PC-3 (cell line): Measurements from ENCODE around the gene SPINDOC. TPM values are rescaled to one million over a fixed set of nuclear protein-coding genes. Genes with fewer than 3 reads are reported as not detected.

Source experiments
- ATAC-seq: fragments of 200-7000 bp; cut with Tn5 transposase; 2 replicates; pipeline ENCODE4 v1.9.1; 2020; ENCODE audit warnings: mild to moderate bottlenecking, moderate library complexity
- BruUV-seq: library from RNA; stranded (reverse); fragments of 400-500 nt; replicated peaks from 2 replicates; lab custom pipeline; 2021; lab: Mats Ljungman, UMichigan
- CTCF ChIA-PET: fragments of 300-600 bp; sonication (Branson Sonifier 250); formaldehyde crosslinking; loops from one replicate; lab custom pipeline; 2022; ENCODE audit warnings: antibody characterized with exemption; lab: Charles Lee
- POLR2A ChIA-PET: fragments of 300-600 bp; sonication (Branson Sonifier 250); formaldehyde crosslinking; loops from one replicate; lab custom pipeline; 2022; ENCODE audit warnings: antibody characterized with exemption; ENCODE audit not compliant: unreplicated experiment; lab: Charles Lee
- DNase-seq: peaks from one replicate; pipeline ENCODE4 v3.0.0-alpha.2; 2015
- H2AFZ ChIP-seq: fragments of 300-600 bp; sonication (generic); 2 replicates; pipeline ENCODE4 v1.6.0; 2016; ENCODE audit warnings: antibody characterized with exemption, low read length
- H3F3A ChIP-seq: fragments of 300-600 bp; sonication (generic); one replicate; pipeline ENCODE4 v1.6.0; 2017; ENCODE audit warnings: antibody characterized with exemption, low read length, control low read depth, mild to moderate bottlenecking; ENCODE audit not compliant: unreplicated experiment
- H3K27ac ChIP-seq: fragments of 300-600 bp; sonication (generic); 2 replicates; pipeline ENCODE4 v1.5.1; 2016; ENCODE audit warnings: mild to moderate bottlenecking, low read length
- H3K27me3 ChIP-seq: fragments of 300-600 bp; sonication (generic); 2 replicates; pipeline ENCODE4 v1.6.1; 2016; ENCODE audit warnings: low read length, mixed read lengths
- H3K36me3 ChIP-seq: fragments of 300-600 bp; sonication (generic); 2 replicates; pipeline ENCODE4 v1.6.1; 2016; ENCODE audit warnings: low read depth, mixed run types, low read length, mixed read lengths
- H3K4me1 ChIP-seq: fragments of 300-600 bp; sonication (generic); 2 replicates; pipeline ENCODE4 v1.5.1; 2016; ENCODE audit warnings: low read length; ENCODE audit not compliant: insufficient read depth
- H3K4me2 ChIP-seq: fragments of 300-600 bp; sonication (generic); 2 replicates; pipeline ENCODE4 v1.6.0; 2016; ENCODE audit warnings: low read length
- H3K4me3 ChIP-seq: fragments of 300-600 bp; sonication (generic); 2 replicates; pipeline ENCODE4 v1.5.1; 2016; ENCODE audit warnings: mild to moderate bottlenecking, low read length, mixed read lengths
- H3K79me2 ChIP-seq: fragments of 300-600 bp; sonication (generic); 2 replicates; pipeline ENCODE4 v1.6.1; 2017; ENCODE audit warnings: low read length, mixed read lengths
- H3K9ac ChIP-seq: fragments of 300-600 bp; sonication (generic); 2 replicates; pipeline ENCODE4 v1.6.0; 2016; ENCODE audit warnings: mild to moderate bottlenecking, low read length
- H3K9me2 ChIP-seq: fragments of 300-600 bp; sonication (generic); replicated peaks from 2 replicates; pipeline ENCODE4 v1.6.1; 2016; ENCODE audit warnings: mixed run types, low read length, mixed read lengths
- H3K9me3 ChIP-seq: fragments of 300-600 bp; sonication (generic); 2 replicates; pipeline ENCODE4 v1.6.1; 2016; ENCODE audit warnings: low read length, mixed read lengths
- H4K20me1 ChIP-seq: fragments of 300-600 bp; sonication (generic); 2 replicates; pipeline ENCODE4 v1.6.1; 2016; ENCODE audit warnings: low read length, mixed read lengths
- CTCF ChIP-seq: fragments of 300-600 bp; sonication (generic); conservative IDR thresholded peaks from 2 replicates; pipeline ENCODE4 v1.5.1; 2017; ENCODE audit warnings: antibody characterized with exemption, low read depth, mild to moderate bottlenecking, low read length
- EZH2 ChIP-seq: fragments of 300-600 bp; sonication (generic); IDR thresholded peaks from one replicate; pipeline ENCODE4 v1.6.1; 2017; ENCODE audit warnings: antibody characterized with exemption, mild to moderate bottlenecking, low read length; ENCODE audit not compliant: unreplicated experiment
- EZH2phosphoT487 ChIP-seq: fragments of 300-600 bp; sonication (generic); IDR thresholded peaks from 2 replicates; pipeline ENCODE4 v1.6.1; 2018; ENCODE audit warnings: mild to moderate bottlenecking, antibody characterized with exemption, low read length, borderline replicate concordance
- intact Hi-C: fragments of 100-400 bp; cut with micrococcal nuclease; formaldehyde crosslinking; loops from 2 replicates; pipeline ENCODE4 v1.9.0; 2023
- total RNA-seq: library from RNA; depleted of rRNA; stranded (reverse); fragments of >200 nt; gene quantifications from 2 replicates; pipeline ENCODE4 v1.2.3, GENCODE V29; 2014

The SPINDOC gene
- total RNA-seq, 1 experiment from 2014 or later, result 61.5 TPM

- no peaks in the 10 kb centered on the region for H3K9me2 ChIP-seq
- intact Hi-C loops, result loop anchor here (1.0 kb wide), 1 partner anchor 45 kb away; the partner anchor contains the start of gene ZFTA
- no TSS peak for BruUV-seq
- peak; percentile 62 for ATAC-seq
- peak overlapping the region; percentile 83 for H3K9ac ChIP-seq
- no peaks in the 10 kb centered on the region for H3K9me3 ChIP-seq
- DNase-seq, result peak; percentile 49
- H2AFZ ChIP-seq, result peak overlapping the region; percentile 97
- H3K27ac ChIP-seq, result no peak overlapping the region; the same call in 1 of the 2 replicates
- H3K27me3 ChIP-seq, result no peaks in the 10 kb centered on the region
- H3F3A ChIP-seq, result no peaks in the 10 kb centered on the region
- peak overlapping the region; percentile 96 for H3K4me3 ChIP-seq
- peaks cover 36% of the 10 kb centered on the region for H4K20me1 ChIP-seq
- CTCF ChIA-PET, result no interaction called here
- TF ChIP-seq EZH2 (no peak), CTCF (no peak), EZH2phosphoT487 (no peak)
- peaks cover 19% of the 10 kb centered on the region for H3K36me3 ChIP-seq
- POLR2A ChIA-PET, result no interaction called here
- H3K79me2 ChIP-seq, result peaks cover 46% of the 10 kb centered on the region
- H3K4me1 ChIP-seq, result peaks cover 17% of the 10 kb centered on the region
- peak overlapping the region; percentile 82 for H3K4me2 ChIP-seq
Observed at GRCh38 chr11:63813563-63814382, 517 bp downstream of the SPINDOC start.

GRCh38 chr11:63814383-63814736, 1.1 kb downstream of the SPINDOC start:
- Histone ChIP-seq H3K27me3 (no peaks in the 10 kb centered on the region), H3K4me2 (peak overlapping the region; percentile 82), H3K9me2 (no peaks in the 10 kb centered on the region), H3K9ac (peak overlapping the region; percentile 83), H2AFZ (peak overlapping the region; percentile 97), H3K9me3 (no peaks in the 10 kb centered on the region), H3F3A (no peaks in the 10 kb centered on the region), H3K27ac (no peak overlapping the region), H3K36me3 (peaks cover 19% of the 10 kb centered on the region), H4K20me1 (peaks cover 36% of the 10 kb centered on the region), H3K79me2 (peaks cover 46% of the 10 kb centered on the region), H3K4me3 (peak overlapping the region; percentile 96), H3K4me1 (peaks cover 17% of the 10 kb centered on the region)
- peak; percentile 10 for ATAC-seq
- POLR2A ChIA-PET, result no interaction called here
- CTCF ChIA-PET, result no interaction called here
- TSS peak; percentile 49 for BruUV-seq
- TF ChIP-seq EZH2 (no peak), CTCF (no peak), EZH2phosphoT487 (no peak)
- DNase-seq, result peak; percentile 16
- intact Hi-C loops, result loop anchor here (1.0 kb wide), 1 partner anchor 46 kb away; the partner anchor contains the start of gene ZFTA

GRCh38 chr11:63816166-63816565, 2.9 kb downstream of the SPINDOC start:
- Histone ChIP-seq H3F3A (no peaks in the 10 kb centered on the region), H2AFZ (no peak overlapping the region), H3K4me2 (peak overlapping the region; percentile 22; the same call in 1 of the 2 replicates), H3K9me2 (no peaks in the 10 kb centered on the region), H3K9ac (no peak overlapping the region), H3K27ac (no peak overlapping the region), H3K4me1 (peaks cover 17% of the 10 kb centered on the region), H3K36me3 (peaks cover 31% of the 10 kb centered on the region), H3K79me2 (peaks cover 46% of the 10 kb centered on the region), H3K9me3 (no peaks in the 10 kb centered on the region), H3K27me3 (no peaks in the 10 kb centered on the region), H3K4me3 (no peak overlapping the region), H4K20me1 (peaks cover 36% of the 10 kb centered on the region)
- DNase-seq, result no peak
- no TSS peak for BruUV-seq
- intact Hi-C loops, result no loop called here
- no peak for TF ChIP-seq EZH2
- TF ChIP-seq CTCF, result no peak
- POLR2A ChIA-PET, result no interaction called here
- no peak for ATAC-seq
- CTCF ChIA-PET, result no interaction called here
